HG03139 (cell line): ENCODE results near the gene MYLK.
"Not testable (repeated sequence)": the region's sequence is repeated elsewhere in the genome, so short reads cannot be mapped to it uniquely, and the experiment has no call there.

Experiments used
- ATAC-seq: cut with Tn5 transposase; IDR thresholded peaks from one replicate; pipeline ENCODE4 v1.9.1; 2021; ENCODE audit not compliant: unreplicated experiment

Gene MYLK

GRCh38 chr3:123608263-123608937, 275.7 kb downstream of the MYLK start:
- no peak for ATAC-seq

- ATAC-seq: no peak
Observed at GRCh38 chr3:123606527-123606926, 277.6 kb downstream of the MYLK start.

- peak; percentile 63 for ATAC-seq
Observed at GRCh38 chr3:123605789-123606234, 278.3 kb downstream of the MYLK start.

- ATAC-seq: not testable (repeated sequence)
Observed at GRCh38 chr3:123603153-123603552, 281.0 kb downstream of the MYLK start.

GRCh38 chr3:123602325-123602724, 281.8 kb downstream of the MYLK start:
- no peak for ATAC-seq

GRCh38 chr3:123600863-123601262, 283.3 kb downstream of the MYLK start:
- not testable (repeated sequence) for ATAC-seq

GRCh38 chr3:123597561-123597960, 286.6 kb downstream of the MYLK start:
- no peak for ATAC-seq

- no peak for ATAC-seq
Observed at GRCh38 chr3:123595396-123596180, 288.5 kb downstream of the MYLK start.

GRCh38 chr3:123593381-123593780, 290.8 kb downstream of the MYLK start:
- ATAC-seq: no peak

- ATAC-seq: no peak
Observed at GRCh38 chr3:123590685-123591450, 293.3 kb downstream of the MYLK start.

- ATAC-seq: no peak
Observed at GRCh38 chr3:123587401-123587800, 296.7 kb downstream of the MYLK start.

GRCh38 chr3:123586968-123587367, 297.2 kb downstream of the MYLK start:
- ATAC-seq: no peak

GRCh38 chr3:123586131-123586530, 298.0 kb downstream of the MYLK start:
- ATAC-seq: no peak

- ATAC-seq: peak; percentile 90
Observed at GRCh38 chr3:123584988-123585937, 298.9 kb downstream of the MYLK start, which contains the start of gene HACD2. Gene HACD2, minus strand, starts transcription at chr3:123585053. Its CDS starts 26 bp downstream, at chr3:123585027.

GRCh38 chr3:123584284-123584987, 299.7 kb downstream of the MYLK start:
- ATAC-seq: peak; percentile 26

GRCh38 chr3:123583561-123583960, 300.6 kb downstream of the MYLK start:
- no peak for ATAC-seq

- ATAC-seq: no peak
Observed at GRCh38 chr3:123582315-123582714, 301.8 kb downstream of the MYLK start.

- no peak for ATAC-seq
Observed at GRCh38 chr3:123576122-123576521, 308.0 kb downstream of the MYLK start.

GRCh38 chr3:123571973-123572365, 312.2 kb downstream of the MYLK start:
- ATAC-seq: no peak
